CD4-positive, CD25-positive, alpha-beta regulatory T cell (primary cell): ENCODE results near the gene CCL13. TPM values are rescaled to one million over a fixed set of nuclear protein-coding genes. Genes with fewer than 3 reads are reported as not detected.

Source experiments
- ATAC-seq, 2 donors: fragments of 150-1000 bp; cut with Tn5 transposase; one replicate each; pipeline ENCODE4 v1.10.0; 2021; ENCODE audit warnings: low read depth in 2 of 2, moderate number of reproducible peaks in 2 of 2, moderate library complexity in 1 of 2
- DNase-seq, 3 donors: peaks; one replicate each; pipeline versions ENCODE4 v3.0.0 to v3.0.0-alpha.2; 2012 to 2022; ENCODE audit warnings: mixed read lengths in 1 of 3
- H3K27ac ChIP-seq: one replicate; pipeline ENCODE4 v1.7.0; 2013; ENCODE audit warnings: mild to moderate bottlenecking, low read length; ENCODE audit not compliant: insufficient read depth, poor library complexity, severe bottlenecking
- H3K27me3 ChIP-seq: one replicate; pipeline ENCODE4 v1.7.0; 2013; ENCODE audit warnings: low read length; ENCODE audit not compliant: control insufficient read depth, insufficient read depth
- H3K36me3 ChIP-seq: one replicate; pipeline ENCODE4 v1.7.0; 2013; ENCODE audit warnings: mild to moderate bottlenecking, low read length, moderate library complexity; ENCODE audit not compliant: control insufficient read depth, insufficient read depth
- H3K4me1 ChIP-seq: 2 replicates; pipeline ENCODE4 v1.7.0; 2013; ENCODE audit warnings: mild to moderate bottlenecking, low read length; ENCODE audit not compliant: insufficient read depth, control insufficient read depth, poor library complexity, severe bottlenecking
- H3K4me3 ChIP-seq: one replicate; pipeline ENCODE4 v1.7.0; 2013; ENCODE audit warnings: low read depth, mild to moderate bottlenecking, low read length, moderate library complexity
- H3K9me3 ChIP-seq, 2 experiments: 1 replicate in 1 of 2; 2 replicates in 1 of 2; pipeline ENCODE4 v1.7.0; 2013; ENCODE audit warnings: low read length in 2 of 2, mild to moderate bottlenecking in 1 of 2, moderate library complexity in 1 of 2; ENCODE audit not compliant: control insufficient read depth in 2 of 2
- H3K27ac Mint-ChIP-seq, 3 donors: one replicate each; pipeline ENCODE4 v1.8.0; 2020 to 2022; ENCODE audit warnings: mild to moderate bottlenecking in 3 of 3, mixed read lengths in 3 of 3, moderate library complexity in 2 of 3
- H3K27me3 Mint-ChIP-seq: one replicate; pipeline ENCODE4 v1.8.0; 2022; ENCODE audit warnings: mild to moderate bottlenecking, mixed read lengths
- H3K36me3 Mint-ChIP-seq: one replicate; pipeline ENCODE4 v1.8.0; 2020; ENCODE audit warnings: mixed read lengths
- H3K4me1 Mint-ChIP-seq, 4 donors: one replicate each; pipeline ENCODE4 v1.8.0; 2020 to 2022; ENCODE audit warnings: mixed read lengths in 4 of 4, mild to moderate bottlenecking in 1 of 4
- H3K4me3 Mint-ChIP-seq, 4 donors: one replicate each; pipeline ENCODE4 v1.8.0; 2020 to 2022; ENCODE audit warnings: mild to moderate bottlenecking in 4 of 4, mixed read lengths in 4 of 4, moderate library complexity in 3 of 4
- H3K9me3 Mint-ChIP-seq, 7 donors: one replicate each; pipeline ENCODE4 v1.8.0; 2020 to 2022; ENCODE audit warnings: mixed read lengths in 7 of 7, mild to moderate bottlenecking in 3 of 7, moderate library complexity in 2 of 7
- polyA plus RNA-seq, 4 donors: library from polyadenylated mRNA; unstranded; fragments of 300-500 nt; fragmentation: Illumina TruSeq; gene quantifications; one replicate each; pipeline ENCODE4 v1.2.3, GENCODE V29; 2021
- total RNA-seq: library from RNA; stranded (reverse); gene quantifications from one replicate; pipeline ENCODE4 v1.2.3, GENCODE V29; 2022

CCL13 gene
- total and polyA plus RNA-seq, 5 donors from 2014 or later: not detected

DNA sequence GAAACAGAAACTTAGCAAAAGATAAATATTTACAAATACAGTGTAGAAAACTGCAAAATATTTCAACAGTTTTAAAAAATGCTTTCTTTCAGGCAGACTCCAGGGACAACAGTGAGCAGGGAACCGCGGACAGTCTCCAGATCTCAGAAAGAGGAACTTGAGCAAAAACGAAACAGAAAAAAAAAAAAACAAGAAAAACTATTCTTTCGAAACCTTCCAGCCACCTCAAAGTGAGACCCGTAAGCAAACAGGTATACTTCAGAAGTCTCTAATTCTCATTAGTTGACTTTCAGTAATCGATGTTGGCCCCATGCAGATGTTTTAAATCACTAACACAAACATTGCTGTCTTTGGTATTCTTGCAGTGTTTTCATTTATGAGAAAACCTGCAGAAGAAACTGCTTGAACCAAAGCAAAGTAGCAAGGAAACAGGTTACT is 22.4 kb downstream of the CCL13 start:
- Histone ChIP-seq H3K4me3 (peak overlapping the region; percentile 63), H3K27ac (no peak overlapping the region), H3K27me3 (peaks cover 3% of the 10 kb centered on the region), H3K36me3 (no peaks in the 10 kb centered on the region), H3K4me1 (peaks cover 6% of the 10 kb centered on the region), H3K9me3 (no peaks in the 10 kb centered on the region)
- DNase-seq (peak in 1 of 3 donors; percentile 61), ATAC-seq (peak in 1 of 2 donors; percentile 37)
- Mint-ChIP-seq H3K4me3 (peak overlapping the region in 3 of 4 donors; percentile 61 to 62 (median 62)), H3K9me3 (no peaks in the 10 kb centered on the region), H3K36me3 (no peaks in the 10 kb centered on the region), H3K4me1 (peaks cover 0 to 26% (median 10%) of the 10 kb centered on the region in 4 donors), H3K27me3 (peaks cover 45% of the 10 kb centered on the region), H3K27ac (peak overlapping the region in 2 of 3 donors; percentile 1 to 42)

DNA sequence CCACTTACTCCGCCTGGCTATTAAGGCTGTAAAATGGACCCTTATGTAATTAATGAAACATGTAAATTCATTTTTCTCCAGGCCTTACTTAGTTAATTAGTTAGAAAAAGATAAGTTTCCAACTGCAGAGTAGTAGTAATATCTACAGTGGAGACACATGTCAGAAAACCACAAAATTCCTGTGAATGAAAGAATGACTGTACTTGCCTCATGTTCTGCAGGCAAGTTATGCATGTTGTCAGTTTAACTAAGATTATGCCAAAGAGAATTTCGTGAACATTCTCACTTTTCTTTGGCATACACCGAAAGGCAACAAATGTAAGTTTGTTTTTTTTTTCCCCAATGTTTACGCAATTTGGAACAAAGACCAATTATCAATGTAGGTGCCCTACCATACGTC is 23.6 kb downstream of the CCL13 start:
- H3K4me3 Mint-ChIP-seq: no peak overlapping the region
- no peak overlapping the region for H3K27ac ChIP-seq
- H3K27me3 Mint-ChIP-seq: peaks cover 49% of the 10 kb centered on the region
- H3K27me3 ChIP-seq: peaks cover 4% of the 10 kb centered on the region
- H3K4me3 ChIP-seq: no peak overlapping the region
- no peak overlapping the region for H3K27ac Mint-ChIP-seq
- H3K4me1 ChIP-seq: peaks cover 6% of the 10 kb centered on the region
- H3K36me3 Mint-ChIP-seq: no peaks in the 10 kb centered on the region
- H3K9me3 Mint-ChIP-seq: no peaks in the 10 kb centered on the region
- no peaks in the 10 kb centered on the region for H3K9me3 ChIP-seq
- H3K36me3 ChIP-seq: no peaks in the 10 kb centered on the region
- no peak for ATAC-seq
- DNase-seq: no peak
- H3K4me1 Mint-ChIP-seq: peaks cover 0 to 26% (median 10%) of the 10 kb centered on the region in 4 donors

DNA sequence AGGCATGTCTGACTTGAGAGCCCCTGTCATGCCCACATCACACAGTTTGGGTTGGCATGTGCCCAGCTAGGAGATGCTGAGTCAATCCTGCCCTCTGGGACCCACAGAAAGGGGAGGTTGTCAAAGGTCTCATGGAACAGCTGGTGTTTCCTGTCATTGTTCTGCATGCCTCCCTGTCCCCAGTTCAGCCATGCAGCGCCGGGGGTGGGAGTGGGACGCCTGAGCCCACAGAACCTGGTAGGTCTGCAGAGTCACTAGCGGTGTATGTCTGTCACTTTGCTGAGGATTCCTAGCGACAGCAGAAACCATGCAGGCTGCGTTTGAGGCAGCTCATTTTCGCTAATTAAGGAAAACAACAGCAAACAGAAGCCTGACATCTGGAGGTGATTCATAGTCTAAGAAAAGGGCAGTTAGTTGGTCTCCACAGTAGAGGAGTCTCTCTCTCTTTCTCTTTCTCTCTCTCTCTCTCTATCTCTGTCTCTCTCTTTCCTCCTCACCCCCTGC is 26.4 kb downstream of the CCL13 start:
- Mint-ChIP-seq H3K4me1 (peaks cover 0 to 22% (median 11%) of the 10 kb centered on the region in 4 donors), H3K36me3 (no peaks in the 10 kb centered on the region), H3K27ac (no peak overlapping the region), H3K4me3 (no peak overlapping the region), H3K27me3 (peaks cover 58% of the 10 kb centered on the region), H3K9me3 (peaks cover 0 to 1% (median 0%) of the 10 kb centered on the region in 7 donors)
- DNase-seq: peak in 1 of 3 donors; percentile 49
- H3K9me3 ChIP-seq: no peaks in the 10 kb centered on the region
- H3K27ac ChIP-seq: no peak overlapping the region
- no peak overlapping the region for H3K4me3 ChIP-seq
- H3K27me3 ChIP-seq: peaks cover 2% of the 10 kb centered on the region
- H3K36me3 ChIP-seq: no peaks in the 10 kb centered on the region
- ATAC-seq: no peak
- H3K4me1 ChIP-seq: peaks cover 6% of the 10 kb centered on the region

DNA sequence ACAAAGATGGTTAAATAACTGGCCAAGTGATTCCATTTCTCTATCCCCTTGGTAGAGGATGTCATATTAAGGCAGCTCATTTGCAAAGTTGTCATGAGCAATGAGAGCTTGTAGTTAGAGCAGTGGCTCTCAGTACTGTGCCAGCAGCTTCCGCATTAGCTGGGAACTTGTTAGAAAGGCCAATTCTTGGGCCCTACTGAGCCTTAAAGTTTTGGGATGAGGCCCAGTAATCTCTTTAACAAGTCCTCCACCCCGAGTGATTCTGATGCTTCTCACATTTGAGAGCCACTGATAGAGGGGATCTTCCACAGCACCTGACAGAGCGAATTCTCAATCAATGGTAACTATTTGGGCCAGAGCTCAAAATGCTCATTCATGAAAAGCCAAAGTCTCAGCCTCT is 26.9 kb downstream of the CCL13 start:
- Histone ChIP-seq H3K4me1 (peaks cover 6% of the 10 kb centered on the region), H3K4me3 (no peak overlapping the region), H3K27ac (no peak overlapping the region), H3K9me3 (no peaks in the 10 kb centered on the region), H3K36me3 (no peaks in the 10 kb centered on the region), H3K27me3 (peaks cover 2% of the 10 kb centered on the region)
- DNase-seq (no peak), ATAC-seq (no peak)
- Mint-ChIP-seq H3K4me3 (no peak overlapping the region), H3K27ac (no peak overlapping the region), H3K27me3 (peaks cover 55% of the 10 kb centered on the region), H3K9me3 (peaks cover 0 to 1% (median 0%) of the 10 kb centered on the region in 7 donors), H3K36me3 (no peaks in the 10 kb centered on the region), H3K4me1 (peaks cover 0 to 21% (median 11%) of the 10 kb centered on the region in 4 donors)

DNA sequence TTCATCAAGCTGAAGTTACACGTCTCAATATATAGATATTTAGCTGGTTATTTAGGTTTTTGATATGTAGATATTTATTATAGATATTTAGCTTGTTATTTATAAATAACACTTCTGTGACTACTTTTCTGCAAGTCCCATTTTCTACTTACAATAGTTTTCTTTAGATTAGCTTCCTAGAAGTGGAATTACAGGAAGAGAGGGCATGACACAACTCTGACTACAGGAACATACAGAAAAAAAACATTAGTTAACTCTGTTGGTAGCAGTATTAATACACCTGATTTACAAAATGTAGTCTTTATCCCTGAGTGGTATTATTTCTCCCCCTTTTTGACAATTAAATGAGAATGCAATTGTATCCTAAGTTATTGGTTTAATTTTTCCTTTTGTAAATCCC is 28.0 kb downstream of the CCL13 start:
- DNase-seq: peak in 1 of 3 donors; percentile 9
- no peaks in the 10 kb centered on the region for H3K9me3 ChIP-seq
- no peak overlapping the region for H3K27ac Mint-ChIP-seq
- H3K4me3 Mint-ChIP-seq: no peak overlapping the region
- no peaks in the 10 kb centered on the region for H3K36me3 Mint-ChIP-seq
- peaks cover 47% of the 10 kb centered on the region for H3K27me3 Mint-ChIP-seq
- no peak for ATAC-seq
- H3K36me3 ChIP-seq: no peaks in the 10 kb centered on the region
- no peaks in the 10 kb centered on the region for H3K4me1 ChIP-seq
- peaks cover 2% of the 10 kb centered on the region for H3K27me3 ChIP-seq
- H3K27ac ChIP-seq: no peak overlapping the region
- H3K4me1 Mint-ChIP-seq: peaks cover 0 to 10% (median 3%) of the 10 kb centered on the region in 4 donors
- H3K9me3 Mint-ChIP-seq: peaks cover 0 to 1% (median 0%) of the 10 kb centered on the region in 7 donors
- H3K4me3 ChIP-seq: no peak overlapping the region

DNA sequence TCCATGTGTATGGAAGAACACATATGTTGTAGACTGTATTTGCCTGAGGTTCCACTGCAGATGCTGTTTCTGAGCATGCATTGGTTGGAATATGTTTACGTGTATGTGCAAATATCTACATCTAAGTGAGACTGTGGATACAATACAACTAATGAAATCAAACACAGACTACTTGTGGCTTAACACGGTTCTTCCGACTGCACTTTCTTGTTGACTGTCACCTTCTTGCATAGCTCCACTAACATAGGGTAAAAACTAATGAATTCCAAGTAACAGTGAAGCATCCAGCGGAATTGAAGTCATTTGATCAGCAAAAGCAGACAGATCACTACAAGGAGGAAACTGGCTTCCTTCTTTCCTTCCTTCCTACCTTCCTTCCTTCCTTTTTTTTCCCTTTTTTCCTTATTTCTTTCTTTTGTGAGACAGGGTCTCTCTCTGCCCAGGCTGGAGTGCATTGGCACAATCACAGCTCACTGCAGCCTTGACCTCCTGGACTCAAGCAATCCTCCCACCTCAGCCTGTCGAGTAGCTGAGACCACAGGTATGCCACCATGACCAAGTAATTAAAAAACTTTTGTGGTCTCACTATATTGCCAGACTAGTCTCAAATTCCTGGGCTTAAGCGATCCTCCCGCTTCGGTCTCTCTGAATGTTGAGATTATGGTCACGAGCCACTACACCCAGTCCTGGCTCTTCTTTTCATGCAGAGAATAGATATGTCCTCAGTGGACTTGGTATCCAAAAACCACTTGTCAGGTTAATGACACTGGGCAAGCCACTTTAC is 28.7 kb downstream of the CCL13 start:
- Histone ChIP-seq H3K9me3 (no peaks in the 10 kb centered on the region), H3K36me3 (no peaks in the 10 kb centered on the region), H3K27me3 (peaks cover 2% of the 10 kb centered on the region), H3K4me3 (no peak overlapping the region), H3K27ac (no peak overlapping the region), H3K4me1 (no peaks in the 10 kb centered on the region)
- peaks cover 0 to 1% (median 0%) of the 10 kb centered on the region in 7 donors for H3K9me3 Mint-ChIP-seq
- H3K27me3 Mint-ChIP-seq: peaks cover 48% of the 10 kb centered on the region
- no peak overlapping the region for H3K4me3 Mint-ChIP-seq
- H3K36me3 Mint-ChIP-seq: no peaks in the 10 kb centered on the region
- H3K4me1 Mint-ChIP-seq: peaks cover 0 to 10% (median 3%) of the 10 kb centered on the region in 4 donors
- no peak for ATAC-seq
- DNase-seq: no peak
- no peak overlapping the region for H3K27ac Mint-ChIP-seq

DNA sequence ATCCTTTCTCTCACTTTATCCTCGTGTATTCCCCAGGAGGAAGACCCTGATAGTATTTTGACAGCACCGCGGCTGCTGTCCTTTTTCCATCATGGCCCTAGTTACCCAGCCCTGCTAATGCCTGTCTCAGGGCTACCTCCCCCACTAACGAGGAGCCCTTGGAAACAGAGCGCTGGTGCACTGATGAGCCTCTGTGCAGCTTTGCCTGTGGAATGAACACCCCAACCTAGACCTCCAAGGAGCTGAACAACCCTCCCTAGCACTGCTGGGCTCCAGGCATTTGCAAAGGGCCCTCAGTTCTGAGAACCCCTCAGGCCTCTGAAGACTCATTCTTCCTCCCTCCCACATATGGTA is 30.0 kb downstream of the CCL13 start:
- Histone ChIP-seq H3K4me3 (no peak overlapping the region), H3K27ac (no peak overlapping the region), H3K9me3 (no peaks in the 10 kb centered on the region), H3K27me3 (peaks cover 2% of the 10 kb centered on the region), H3K4me1 (no peaks in the 10 kb centered on the region), H3K36me3 (no peaks in the 10 kb centered on the region)
- Mint-ChIP-seq H3K9me3 (peaks cover 0 to 2% (median 0%) of the 10 kb centered on the region in 7 donors), H3K27me3 (peaks cover 46% of the 10 kb centered on the region), H3K27ac (no peak overlapping the region), H3K4me1 (peaks cover 0 to 6% (median 3%) of the 10 kb centered on the region in 4 donors), H3K36me3 (no peaks in the 10 kb centered on the region), H3K4me3 (no peak overlapping the region)
- no peak for DNase-seq
- no peak for ATAC-seq
